NCI-H146 (cell line): ENCODE data around the gene GALNT17.
"Not testable (repeated sequence)": the region's sequence is repeated elsewhere in the genome, so short reads cannot be mapped to it uniquely, and the experiment has no call there.

ENCODE experiments used
- DNase-seq: peaks from one replicate; lab custom pipeline; 2025; lab: John Stamatoyannopoulos, UW

The GALNT17 gene

DNA sequence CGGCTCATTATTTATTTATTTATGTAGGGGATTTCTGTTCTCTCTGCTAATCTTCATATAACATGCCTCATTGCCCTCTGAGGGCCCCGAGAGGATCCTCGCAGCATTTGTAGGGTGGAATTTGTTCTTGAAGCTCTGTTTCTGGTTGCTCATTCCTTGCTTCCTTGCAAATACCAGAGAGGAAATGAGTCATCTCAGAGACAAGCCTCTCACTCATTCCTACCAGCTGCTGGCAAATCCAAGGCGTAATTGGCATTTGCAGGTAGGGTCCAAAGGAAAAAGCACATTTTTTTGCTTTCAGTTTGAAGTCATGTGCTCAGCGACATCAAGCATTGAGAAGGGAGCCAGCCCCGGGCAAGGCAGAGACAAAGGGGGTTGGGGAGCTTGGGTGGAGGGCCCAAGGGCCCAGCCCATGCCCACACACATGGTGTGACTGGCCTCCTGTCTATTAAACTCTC, 501.6 kb downstream of the GALNT17 start:
- DNase-seq, result no peak

DNA sequence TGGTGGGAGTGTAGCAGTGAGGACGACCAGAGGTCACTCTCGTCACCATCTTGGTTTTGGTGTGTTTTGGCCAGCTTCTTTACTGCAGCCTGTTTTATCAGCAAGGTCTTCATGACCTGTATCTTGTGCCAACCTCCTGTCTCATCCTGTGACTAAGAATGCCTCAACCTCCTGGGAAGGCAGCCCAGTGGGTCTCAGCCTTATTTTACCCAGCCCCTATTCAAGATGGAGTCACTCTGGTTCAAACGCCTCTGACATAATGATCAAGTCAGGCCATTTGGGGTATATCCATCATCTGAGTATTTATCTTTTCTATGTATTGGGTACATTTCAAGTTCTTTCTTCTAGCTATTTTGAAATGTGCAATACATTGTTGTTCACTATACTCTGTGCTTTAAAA, 503.9 kb downstream of the GALNT17 start:
- not testable (repeated sequence) for DNase-seq

DNA sequence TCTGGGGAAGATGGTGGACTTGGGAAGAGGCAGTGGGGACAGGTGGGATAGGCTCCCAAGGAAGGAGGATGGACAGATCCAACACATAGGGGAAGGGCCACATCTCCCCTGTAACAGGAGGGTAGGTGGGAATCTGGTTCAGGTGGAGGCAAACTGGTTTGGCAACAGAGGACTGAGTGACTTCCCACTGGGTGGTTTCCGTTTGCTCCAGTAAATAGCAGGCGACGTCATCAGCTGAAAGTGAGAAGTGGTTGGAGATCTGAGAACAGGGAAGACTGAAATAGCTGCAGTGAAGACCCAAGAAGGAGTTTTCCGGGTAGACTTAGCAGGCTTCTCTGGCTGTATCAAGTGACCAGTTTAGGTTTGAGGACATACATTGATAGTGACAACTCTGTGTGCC, 504.4 kb downstream of the GALNT17 start:
- DNase-seq, result no peak

DNA sequence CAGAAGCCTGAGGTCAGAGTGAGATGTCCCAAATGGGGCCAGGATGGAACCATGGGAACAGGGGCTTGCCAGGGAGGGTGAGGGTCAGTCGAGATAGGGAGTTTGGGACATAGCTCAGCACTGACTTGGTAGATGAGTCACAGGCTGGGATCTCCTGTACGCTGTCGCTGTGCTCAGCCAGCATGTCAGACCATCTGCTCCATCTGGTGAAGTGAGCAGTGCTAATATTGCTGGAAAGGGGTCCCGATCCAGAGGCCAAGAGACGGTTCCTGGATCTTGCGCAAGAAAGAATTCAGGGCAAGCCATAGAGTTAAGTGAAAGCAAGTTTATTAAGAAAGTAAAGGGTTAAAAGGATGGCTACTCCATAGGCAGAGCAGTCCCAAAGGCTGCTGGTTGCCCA, 505.6 kb downstream of the GALNT17 start:
- DNase-seq, result no peak

DNA sequence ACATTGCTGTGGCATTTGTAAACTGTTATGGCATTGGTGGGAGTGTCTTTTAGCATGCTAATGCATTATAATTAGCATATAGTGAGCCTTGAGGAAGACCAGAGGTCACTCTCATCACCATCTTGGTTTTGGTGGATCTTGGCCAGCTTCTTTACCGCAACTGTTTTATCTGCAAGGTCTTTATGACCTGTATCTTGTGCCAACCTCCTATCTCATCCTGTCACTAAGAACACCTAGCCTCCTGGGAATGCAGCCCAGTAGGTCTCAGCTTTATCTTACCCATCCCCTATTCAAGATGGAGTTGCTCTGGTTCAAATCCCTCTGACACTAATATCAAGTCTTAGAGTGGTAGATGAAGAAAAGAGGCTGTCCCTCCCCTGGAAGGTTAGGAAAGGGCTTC, 506.2 kb downstream of the GALNT17 start:
- DNase-seq, result no peak

DNA sequence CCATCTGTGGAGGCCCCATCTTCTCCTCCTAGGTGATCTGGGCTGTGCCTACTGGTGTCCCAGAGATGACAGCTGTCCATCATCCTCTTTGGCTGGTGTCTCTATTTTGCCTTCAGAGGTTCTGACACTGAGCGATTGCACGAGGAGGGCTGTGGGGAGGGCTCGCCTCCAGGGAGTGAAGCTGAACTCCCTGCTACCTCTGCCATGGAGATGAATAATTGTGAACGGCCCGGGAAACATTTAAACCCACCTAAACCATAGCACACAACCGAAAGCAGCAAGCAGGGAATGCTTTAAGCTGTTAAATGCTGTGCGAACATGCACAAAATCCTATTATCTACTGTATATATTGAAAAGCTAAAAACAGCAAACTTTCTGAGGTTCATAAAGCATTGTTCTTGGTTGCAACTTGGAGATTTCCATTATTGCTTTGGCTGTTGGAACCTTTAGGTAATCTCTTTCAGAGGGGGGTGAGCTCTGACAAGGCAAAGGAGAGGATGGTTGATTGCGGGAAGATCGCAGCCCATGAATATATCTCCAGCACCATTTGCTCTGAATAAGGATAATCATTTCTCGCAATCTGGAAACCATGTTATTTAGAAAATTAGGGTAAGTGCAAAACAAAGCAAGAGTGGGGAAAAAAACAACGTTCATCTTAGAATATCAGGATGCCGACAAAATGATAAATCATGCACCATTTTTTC, 507.6 kb downstream of the GALNT17 start:
- no peak for DNase-seq

DNA sequence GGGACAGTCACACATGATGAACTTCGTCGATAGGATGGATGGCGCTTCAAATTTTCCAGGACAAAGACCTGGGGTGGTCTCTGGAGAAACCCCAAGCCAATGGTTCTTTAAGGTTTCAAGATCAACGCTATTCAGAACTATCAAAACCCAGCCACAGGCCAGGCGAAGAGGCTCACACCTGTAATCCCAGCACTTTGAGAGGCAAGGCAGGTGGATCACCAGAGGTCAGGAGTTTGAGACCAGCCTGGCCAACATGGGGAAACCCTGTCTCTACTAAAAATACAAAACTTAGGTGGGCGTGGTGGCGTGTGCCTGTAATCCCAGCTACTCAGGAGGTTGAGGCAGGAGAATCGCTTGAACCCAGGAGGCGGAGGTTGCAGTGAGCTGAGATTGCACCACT, 511.1 kb downstream of the GALNT17 start:
- DNase-seq, result not testable (repeated sequence)

DNA sequence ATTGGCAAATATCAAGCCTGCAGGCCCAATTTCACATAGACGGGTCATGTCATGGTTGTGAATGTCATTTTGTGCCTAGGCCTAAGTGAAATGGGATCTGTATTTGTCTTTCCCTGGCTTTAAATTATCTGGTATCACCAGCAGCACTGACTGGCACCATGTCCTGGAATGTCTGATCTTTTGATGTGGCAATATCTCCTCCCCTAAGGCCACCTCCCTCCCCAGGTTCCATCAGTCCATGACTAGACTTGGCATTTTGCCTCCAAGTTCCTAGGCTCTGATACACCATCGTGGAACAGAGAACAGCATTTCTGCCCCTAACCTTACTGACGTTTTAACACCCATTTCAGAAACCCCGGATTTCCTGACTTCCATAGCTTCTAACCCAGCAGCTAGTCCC, 513.9 kb downstream of the GALNT17 start:
- no peak for DNase-seq

DNA sequence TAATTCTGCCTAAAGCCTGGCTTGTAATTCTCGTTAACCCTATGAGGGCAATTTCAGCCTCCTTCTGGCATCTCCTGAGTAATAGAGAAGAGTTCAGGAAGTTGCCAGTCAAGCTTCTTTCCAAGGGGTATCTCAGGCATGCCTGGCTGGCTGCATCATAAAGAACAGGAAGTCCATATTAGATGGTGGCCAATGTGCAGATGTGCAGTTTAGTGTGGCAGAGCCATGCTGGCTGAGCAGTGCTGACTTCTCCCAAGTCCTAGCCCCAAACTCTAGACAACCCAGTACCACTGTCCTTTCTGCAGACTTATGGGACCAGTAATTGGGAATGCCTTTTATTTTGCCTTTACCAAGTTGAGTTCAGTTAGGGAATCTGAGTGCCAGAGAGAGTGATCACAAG, 517.9 kb downstream of the GALNT17 start:
- no peak for DNase-seq

DNA sequence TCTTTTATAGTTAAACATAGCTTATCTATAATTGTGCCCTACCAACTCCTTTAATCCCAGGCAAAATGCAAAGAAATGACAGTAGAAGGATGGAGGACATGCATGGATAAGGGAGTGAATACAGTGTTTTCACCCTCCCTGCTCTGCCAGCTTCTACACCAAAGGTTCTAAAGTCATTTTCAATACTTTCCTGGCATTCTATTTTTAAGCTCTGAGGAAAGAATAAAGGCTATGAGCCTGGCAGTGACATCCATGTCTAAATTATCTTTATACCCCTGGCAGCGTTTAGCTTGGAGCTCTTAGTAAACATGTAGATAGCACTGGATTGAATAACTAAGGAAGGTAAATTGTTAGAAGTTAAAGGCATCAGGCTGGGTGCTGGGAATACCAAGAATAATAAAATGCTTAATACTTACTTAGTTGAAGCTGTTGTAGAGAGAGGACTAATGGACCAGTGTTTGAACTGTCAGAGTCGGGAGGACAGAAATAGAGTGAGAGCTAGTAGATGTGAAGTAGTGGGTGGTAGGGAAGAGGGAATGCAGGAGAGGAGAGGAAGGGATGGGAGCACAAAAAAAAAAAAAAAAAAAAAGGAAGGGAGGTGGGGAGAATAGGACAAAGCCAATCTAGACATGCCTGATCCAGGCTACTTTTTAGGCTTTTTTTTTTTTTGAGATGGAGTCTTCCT, 518.9 kb downstream of the GALNT17 start:
- DNase-seq, result no peak

DNA sequence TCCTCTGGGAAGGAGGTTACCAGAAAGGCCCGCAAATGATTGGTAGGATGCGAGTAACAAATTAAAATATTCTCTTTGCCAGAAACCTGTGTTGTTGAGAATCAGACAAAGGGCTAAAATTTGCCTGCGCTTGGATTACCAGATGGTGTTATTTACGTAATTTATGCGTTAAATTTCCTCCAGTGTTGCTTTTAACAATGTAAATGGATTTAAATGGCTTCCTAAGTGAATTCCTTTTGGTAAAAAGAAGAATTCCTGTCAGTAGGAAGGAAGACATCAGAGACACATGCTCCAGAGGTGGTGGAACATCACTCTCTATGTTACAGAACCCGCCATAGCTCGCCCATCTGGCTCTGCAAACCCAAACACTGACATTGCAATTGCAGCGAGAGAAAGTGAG, 520.6 kb downstream of the GALNT17 start:
- no peak for DNase-seq

DNA sequence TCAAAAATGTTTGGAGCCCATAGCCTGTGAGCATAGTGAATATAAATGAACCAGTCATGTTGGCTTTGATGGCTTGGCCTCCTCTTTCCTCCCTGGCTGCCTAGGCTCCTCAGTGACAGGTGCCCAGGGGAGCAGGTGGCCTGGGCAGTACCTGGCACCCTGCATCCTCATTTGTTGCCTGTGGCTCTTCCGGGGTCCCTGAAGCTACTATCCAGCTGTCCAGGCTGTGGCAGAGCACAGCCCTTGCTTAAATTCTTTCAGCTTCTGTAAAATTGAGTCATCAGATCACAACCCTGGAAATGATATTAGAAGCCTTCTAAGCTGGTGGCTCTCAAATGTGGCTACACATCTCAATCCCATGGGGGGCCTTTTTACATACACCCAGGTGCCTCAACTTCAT, 525.4 kb downstream of the GALNT17 start:
- no peak for DNase-seq

DNA sequence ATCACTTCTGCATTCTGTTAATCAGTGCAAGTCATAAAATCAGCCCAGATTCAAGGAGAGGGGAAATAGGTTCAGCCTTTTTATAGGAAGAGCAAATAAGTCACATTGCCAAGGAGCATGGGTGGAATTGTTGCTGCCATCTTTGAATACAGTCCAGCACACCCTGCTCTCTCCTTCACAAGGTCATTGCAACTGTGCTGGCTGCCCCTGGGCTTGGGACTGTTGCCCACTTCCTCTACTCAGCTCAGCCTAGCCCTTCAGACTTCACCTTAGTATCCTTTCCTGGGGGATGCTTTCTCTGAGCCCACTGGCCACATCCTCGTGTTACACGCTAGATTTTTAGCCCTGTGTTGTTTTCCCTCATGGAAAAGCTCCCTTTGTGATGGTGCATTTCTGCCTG, 527.7 kb downstream of the GALNT17 start:
- DNase-seq, result no peak

DNA sequence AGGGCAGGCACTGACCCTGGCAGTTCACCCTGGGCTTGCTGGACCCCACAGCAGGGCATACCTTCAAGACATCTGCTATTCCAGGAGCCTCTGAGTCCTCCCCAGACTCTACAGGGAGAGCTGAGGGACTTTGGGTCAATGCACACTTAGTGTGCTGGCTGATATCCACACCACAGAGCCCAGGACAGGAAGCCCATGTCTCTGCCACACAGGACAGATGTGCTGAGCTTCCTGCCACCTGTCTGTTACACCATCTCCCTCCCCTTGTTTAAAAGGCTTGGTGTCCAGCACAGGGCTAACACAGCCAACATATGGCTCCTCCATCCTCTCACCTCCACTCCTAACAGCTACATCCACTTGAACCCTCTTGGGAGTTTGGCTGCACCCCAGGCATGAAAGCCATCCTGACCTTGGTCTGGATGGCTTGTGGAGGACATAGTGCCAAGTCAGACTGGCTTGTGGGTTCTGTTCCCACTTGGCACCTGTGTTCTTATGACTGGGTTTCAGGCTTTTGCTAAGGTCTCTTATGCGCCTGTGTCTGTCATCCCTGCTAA, 529.8 kb downstream of the GALNT17 start:
- DNase-seq, result no peak

DNA sequence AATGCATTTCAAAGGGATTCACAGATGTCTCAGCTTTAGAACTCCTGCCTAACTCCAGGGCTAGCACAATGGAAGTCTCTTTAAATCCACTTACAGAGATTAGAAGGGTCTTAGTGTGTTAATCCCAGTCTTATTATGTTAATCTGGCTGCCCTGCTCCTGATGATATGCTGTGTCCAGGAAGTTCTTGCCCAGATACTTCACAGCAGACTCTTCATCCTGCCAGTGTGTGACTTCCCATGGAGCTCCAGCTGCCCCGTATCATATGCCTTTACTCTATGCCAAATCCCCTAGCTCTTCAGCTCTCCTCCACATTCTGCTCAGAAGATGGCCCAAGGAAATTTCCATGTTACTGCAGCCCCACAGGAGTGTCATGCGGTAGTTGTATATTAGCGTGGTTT, 533.8 kb downstream of the GALNT17 start:
- no peak for DNase-seq

DNA sequence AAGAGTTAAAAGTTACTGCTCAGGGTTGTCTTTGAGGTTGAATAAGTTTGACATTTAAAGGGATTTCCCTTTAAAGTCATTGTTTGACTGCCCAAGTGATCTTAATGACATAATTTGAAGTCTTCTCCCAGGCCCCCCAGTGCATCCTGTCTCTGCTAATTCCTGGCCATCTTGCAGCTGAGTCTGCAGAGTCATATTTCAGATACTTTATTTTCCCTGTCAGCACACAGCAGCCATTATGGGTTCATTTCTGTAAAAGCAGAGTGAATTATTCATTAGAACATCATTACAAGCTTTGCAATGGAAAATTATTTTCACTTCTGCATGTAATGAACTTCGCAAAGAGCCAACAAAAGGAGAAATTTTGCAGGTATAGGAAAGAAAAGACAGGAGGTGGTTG, 536.6 kb downstream of the GALNT17 start:
- no peak for DNase-seq

DNA sequence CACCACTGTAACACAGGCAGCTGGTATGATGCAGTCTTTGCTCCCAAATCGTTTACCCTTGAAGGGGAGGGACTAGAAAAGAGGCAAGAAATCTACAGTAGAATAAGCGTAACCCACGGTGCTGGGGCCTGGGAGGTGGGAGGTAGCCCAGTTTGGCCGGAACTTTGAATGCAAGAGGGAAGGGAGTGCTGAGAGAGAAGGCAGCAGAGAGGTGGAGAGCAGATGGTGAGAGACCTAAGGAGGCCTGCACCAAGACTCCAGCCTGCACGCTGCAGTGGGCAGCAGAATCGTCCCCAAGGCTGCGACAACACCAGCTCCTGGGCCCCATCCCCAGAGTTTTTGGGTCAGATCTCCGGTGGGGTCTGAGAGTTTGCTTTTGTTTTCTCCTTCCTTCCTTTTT, 547.5 kb downstream of the GALNT17 start:
- no peak for DNase-seq

DNA sequence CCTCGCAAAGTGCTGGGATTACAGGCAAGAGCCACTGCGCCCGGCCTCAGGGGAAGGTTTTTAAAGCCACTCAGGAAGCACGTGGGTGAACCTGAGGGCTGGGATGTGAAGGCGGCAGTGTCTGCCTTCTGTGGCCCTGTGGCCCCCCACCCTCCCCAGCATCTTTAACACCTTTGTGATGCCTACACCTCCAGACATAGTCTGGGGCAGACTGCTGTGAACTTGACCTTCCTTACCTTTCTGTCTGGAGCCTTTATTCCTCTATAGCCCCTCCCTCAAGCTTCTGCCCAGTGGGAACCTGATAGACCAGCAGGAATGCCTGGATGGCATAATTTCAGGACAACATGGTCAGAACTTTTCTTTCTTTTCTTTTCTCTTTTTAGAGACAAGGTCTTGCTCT, 550.2 kb downstream of the GALNT17 start:
- no peak for DNase-seq

DNA sequence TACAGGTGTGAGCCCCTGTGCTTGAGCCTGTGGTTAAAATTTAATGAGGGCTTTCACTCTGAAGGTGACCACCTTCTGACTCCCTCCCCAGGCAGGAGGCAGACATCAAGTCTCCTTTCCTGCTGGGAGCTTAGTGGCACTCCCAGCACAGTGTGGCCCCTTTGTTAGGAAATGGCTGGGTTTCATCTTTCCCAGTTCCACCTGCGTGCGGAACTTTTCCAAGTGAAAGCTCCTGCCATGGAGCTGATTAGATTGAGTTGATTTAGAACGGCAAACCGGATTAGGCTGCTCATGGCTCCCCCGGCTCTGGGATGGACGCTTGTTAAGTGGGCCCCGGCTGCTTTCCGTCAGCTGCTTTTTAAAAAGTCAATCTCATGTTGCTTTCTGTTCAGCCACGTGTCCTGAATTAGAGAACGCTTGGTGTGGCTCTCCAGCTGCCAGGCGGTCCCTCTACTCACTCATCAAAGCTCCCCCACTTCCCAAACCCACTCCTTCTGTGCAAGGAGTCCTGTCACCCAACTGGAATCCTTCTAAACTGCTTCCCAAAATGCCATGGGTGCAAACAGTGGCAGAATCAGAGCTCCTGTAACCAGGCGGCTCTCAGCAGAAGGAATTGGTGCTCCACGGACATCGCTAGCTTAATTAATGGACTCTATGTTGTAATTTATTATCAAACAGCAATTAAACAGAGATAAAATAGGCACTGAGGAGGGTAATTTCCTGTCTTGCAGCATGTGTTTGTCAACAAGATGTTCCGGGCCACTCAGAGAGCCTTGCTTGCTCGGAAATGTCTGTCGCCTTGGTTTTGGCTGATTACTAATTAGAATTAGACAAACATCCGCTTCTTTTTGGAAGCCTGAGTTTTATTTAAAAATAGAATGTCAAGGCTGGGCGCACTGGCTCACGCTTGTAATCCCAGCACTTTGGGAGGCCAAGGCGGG, 551.2 kb downstream of the GALNT17 start:
- peak; percentile 49 for DNase-seq

DNA sequence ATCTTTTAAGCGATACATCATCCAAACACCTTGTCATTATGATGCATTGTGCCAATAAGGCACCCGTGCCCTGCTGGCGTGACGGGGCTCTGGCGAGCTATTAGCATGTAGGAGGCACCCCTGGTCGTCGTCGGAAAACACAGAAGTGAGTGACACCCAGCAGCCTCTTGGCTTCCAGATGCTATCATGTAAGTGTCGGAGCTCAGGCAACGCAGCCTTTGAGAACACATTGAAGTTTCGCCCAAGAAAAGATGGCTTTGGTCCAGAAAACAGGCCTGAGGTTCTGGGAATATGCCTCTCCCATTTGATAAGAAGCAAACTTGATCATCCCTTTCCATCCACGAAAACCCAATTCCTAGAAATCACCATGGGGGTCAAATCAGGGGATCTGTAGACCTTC, 555.3 kb downstream of the GALNT17 start:
- no peak for DNase-seq

DNA sequence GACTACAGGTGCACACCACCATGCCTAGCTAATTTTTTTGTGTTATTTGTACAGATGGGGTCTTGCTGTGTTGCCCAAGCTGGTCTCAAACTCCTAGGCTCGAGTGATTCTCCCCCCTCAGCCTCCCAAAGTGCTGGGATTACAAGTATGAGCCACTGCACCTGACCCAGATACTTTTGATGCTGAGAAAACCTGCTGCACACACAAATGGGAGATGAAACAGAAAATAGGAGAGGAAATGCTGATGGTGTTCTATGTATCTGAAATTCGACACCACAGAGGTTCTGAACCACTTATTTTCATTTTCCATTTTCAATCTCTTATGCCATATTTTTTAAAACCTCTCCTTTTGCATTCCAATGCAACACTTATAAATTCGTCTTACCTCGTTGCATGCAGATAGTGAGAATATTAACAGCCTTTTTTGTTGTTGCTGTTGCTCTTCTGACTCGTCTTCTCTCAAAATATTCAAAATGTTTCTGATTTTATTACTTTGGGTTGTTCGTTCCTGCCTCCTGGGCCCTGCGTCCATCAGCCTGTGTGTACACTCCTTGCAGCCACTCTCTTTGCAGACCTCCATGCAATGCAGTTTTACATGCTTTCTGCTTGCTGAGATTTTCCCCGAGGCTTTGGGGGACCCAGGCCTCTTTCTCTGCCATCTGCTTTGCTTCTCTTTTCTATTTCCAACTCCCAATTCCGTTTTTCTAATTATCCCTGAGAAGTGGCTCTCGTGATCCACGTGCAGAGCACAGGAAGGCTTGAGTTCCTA, 556.1 kb downstream of the GALNT17 start:
- no peak for DNase-seq

DNA sequence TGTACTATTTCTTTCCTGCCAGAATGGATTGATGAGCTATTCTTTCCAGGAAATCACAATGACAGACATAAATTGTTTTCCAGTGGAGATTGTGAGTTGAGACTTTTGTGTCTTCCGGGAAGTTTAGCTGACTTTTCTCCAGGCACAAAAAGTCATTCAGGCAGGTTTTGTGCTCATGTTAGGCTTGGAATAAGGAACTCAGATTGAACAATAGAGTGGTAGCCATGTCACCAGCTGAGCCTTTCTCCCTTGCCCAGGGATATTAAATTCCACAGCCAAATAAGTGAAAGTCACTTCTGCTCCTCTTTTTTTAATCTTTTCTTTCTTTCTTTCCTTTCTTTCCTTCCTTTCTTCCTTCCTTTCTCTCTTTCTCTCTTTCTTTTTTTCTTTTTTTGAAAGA, 559.6 kb downstream of the GALNT17 start:
- no peak for DNase-seq
